Colonic mucosa (tissue), 4 donors: ENCODE data around the gene MTHFS. TPM values are rescaled to one million over a fixed set of nuclear protein-coding genes. Genes with fewer than 3 reads are reported as not detected.

ENCODE experiments used
- DNase-seq: peaks from one replicate; pipeline ENCODE4 v3.0.0-alpha.2; 2020
- H3K27ac ChIP-seq: fragments of 200-600 bp; one replicate; pipeline ENCODE4 v1.8.0; 2021
- H3K27me3 ChIP-seq: fragments of 200-600 bp; one replicate; pipeline ENCODE4 v1.8.0; 2021
- H3K36me3 ChIP-seq: fragments of 200-600 bp; one replicate; pipeline ENCODE4 v1.8.0; 2021
- H3K4me1 ChIP-seq: fragments of 200-600 bp; one replicate; pipeline ENCODE4 v1.8.0; 2021; ENCODE audit warnings: mild to moderate bottlenecking
- H3K4me3 ChIP-seq: fragments of 200-600 bp; one replicate; pipeline ENCODE4 v1.8.0; 2021
- H3K9ac ChIP-seq, 2 donors: one replicate each; pipeline ENCODE4 v1.7.0; 2013; ENCODE audit warnings: control low read depth in 2 of 2, low read depth in 2 of 2, low read length in 2 of 2
- H3K9me3 ChIP-seq: fragments of 200-600 bp; one replicate; pipeline ENCODE4 v1.8.0; 2021
- CTCF ChIP-seq: fragments of 200-600 bp; IDR thresholded peaks from one replicate; pipeline ENCODE4 v1.8.0; 2022; ENCODE audit warnings: antibody characterized with exemption, mild to moderate bottlenecking
- intact Hi-C: fragments of 100-400 bp; cut with DNase I; formaldehyde crosslinking; loops from one replicate; pipeline ENCODE4 v1.14.1; 2022
- total RNA-seq, 2 donors: library from RNA; stranded (reverse); fragmentation: NEBNext Ultra II Directional in 1 of 2; extraction: Animal tissue kit (Norgen Biotek cat#: 25700) in 1 of 2; gene quantifications; one replicate each; pipeline ENCODE4 v1.2.1, GENCODE V29; 2021
- donor health status: healthy.
- donor health status: DM: no; HTN: no; CAD: no.
- donor health status: DM: no; HTN: no; CAD: no.

Gene MTHFS
- total RNA-seq, 2 donors from 2014 or later, result 24.6 to 25.9 TPM

DNA sequence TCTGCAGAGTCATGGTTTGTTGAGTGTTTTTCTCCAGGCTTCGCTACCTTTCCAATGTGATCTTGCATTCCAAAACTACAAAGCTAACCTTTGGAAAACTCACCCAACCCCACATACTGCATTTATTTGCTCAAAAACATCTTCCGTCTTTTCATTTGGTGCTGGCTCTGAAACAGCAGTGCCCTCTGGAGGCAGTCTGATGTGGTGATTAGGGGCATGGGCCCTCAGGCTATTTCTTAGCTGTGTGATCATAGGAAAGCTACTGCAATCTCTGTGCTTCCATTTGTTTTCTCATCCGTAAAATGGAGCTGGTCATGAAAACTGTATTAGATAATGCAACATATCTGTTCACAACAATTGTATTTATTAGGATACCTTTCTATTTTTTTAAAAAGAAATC lies 47.0 kb downstream of the MTHFS start:
- peak; percentile 27 for TF ChIP-seq CTCF
- H3K4me3 ChIP-seq, result no peak overlapping the region
- intact Hi-C loops, result loop anchor here (5.0 to 10.0 kb wide), 2 partner anchors 145 to 467 kb away; no protein-coding TSS in a partner anchor
- H3K9ac ChIP-seq, result no peak overlapping the region
- H3K36me3 ChIP-seq, result peaks cover 2% of the 10 kb centered on the region
- peak; percentile 22 for DNase-seq
- H3K4me1 ChIP-seq, result no peaks in the 10 kb centered on the region
- no peaks in the 10 kb centered on the region for H3K27me3 ChIP-seq
- H3K9me3 ChIP-seq, result no peaks in the 10 kb centered on the region
- no peak overlapping the region for H3K27ac ChIP-seq

GRCh38 chr15:79846539-79846938 lies 50.3 kb downstream of the MTHFS start:
- intact Hi-C loops, result no loop called here

GRCh38 chr15:79844221-79844620 lies 52.6 kb downstream of the MTHFS start:
- Histone ChIP-seq H3K4me1 (no peaks in the 10 kb centered on the region), H3K36me3 (peaks cover 5% of the 10 kb centered on the region), H3K9ac (no peak overlapping the region), H3K27ac (no peak overlapping the region), H3K27me3 (no peaks in the 10 kb centered on the region), H3K4me3 (no peak overlapping the region), H3K9me3 (no peaks in the 10 kb centered on the region)
- intact Hi-C loops, result no loop called here
- TF ChIP-seq CTCF, result no peak
- DNase-seq, result no peak

More at GRCh38 chr15:79846539-79846938, 50.3 kb downstream of the MTHFS start:
- Histone ChIP-seq H3K4me3 (no peak overlapping the region), H3K27me3 (no peaks in the 10 kb centered on the region), H3K27ac (no peak overlapping the region), H3K4me1 (no peaks in the 10 kb centered on the region), H3K36me3 (peaks cover 5% of the 10 kb centered on the region), H3K9ac (no peak overlapping the region), H3K9me3 (no peaks in the 10 kb centered on the region)
- TF ChIP-seq CTCF, result no peak
- no peak for DNase-seq

- no peak overlapping the region for H3K27ac ChIP-seq
- no peak for TF ChIP-seq CTCF
- DNase-seq, result no peak
- H3K36me3 ChIP-seq, result no peaks in the 10 kb centered on the region
- H3K9ac ChIP-seq, result no peak overlapping the region
- H3K9me3 ChIP-seq, result no peaks in the 10 kb centered on the region
- H3K4me1 ChIP-seq, result no peaks in the 10 kb centered on the region
- intact Hi-C loops, result no loop called here
- H3K4me3 ChIP-seq, result no peak overlapping the region
- no peaks in the 10 kb centered on the region for H3K27me3 ChIP-seq
These were observed 59.0 kb downstream of the MTHFS start for GRCh38 chr15:79837846-79838245.

DNA sequence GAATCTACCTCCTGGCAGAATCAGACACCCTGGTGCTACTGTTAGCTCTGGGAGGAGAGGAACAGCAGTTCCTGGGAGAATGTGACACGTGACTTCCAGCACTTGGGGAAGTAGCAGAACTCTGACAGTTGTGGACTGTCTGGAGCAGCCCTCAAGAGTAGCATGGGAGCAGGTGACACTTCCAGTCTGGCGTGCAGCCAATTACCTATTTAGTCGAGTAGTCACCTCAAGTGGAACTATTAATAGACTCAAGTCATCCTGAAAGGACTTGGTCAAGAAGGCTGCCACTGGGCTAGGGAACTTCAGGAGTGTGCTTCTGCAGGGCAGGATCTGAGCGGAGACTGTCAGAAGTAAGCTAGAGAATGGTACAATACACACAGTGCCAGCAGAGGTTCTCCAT lies 62.3 kb downstream of the MTHFS start:
- TF ChIP-seq CTCF, result no peak
- H3K4me1 ChIP-seq, result no peaks in the 10 kb centered on the region
- DNase-seq, result no peak
- H3K36me3 ChIP-seq, result no peaks in the 10 kb centered on the region
- intact Hi-C loops, result no loop called here
- H3K9ac ChIP-seq, result no peak overlapping the region
- H3K27ac ChIP-seq, result no peak overlapping the region
- H3K27me3 ChIP-seq, result no peaks in the 10 kb centered on the region
- no peak overlapping the region for H3K4me3 ChIP-seq
- no peaks in the 10 kb centered on the region for H3K9me3 ChIP-seq
